Measurements from ENCODE around the gene LTBP3. TPM values are rescaled to one million over a fixed set of nuclear protein-coding genes. Genes with fewer than 3 reads are reported as not detected.

LTBP3 gene
- total RNA-seq, 2 experiments from 2014 or later, result 11.2 to 13.8 TPM

DNA sequence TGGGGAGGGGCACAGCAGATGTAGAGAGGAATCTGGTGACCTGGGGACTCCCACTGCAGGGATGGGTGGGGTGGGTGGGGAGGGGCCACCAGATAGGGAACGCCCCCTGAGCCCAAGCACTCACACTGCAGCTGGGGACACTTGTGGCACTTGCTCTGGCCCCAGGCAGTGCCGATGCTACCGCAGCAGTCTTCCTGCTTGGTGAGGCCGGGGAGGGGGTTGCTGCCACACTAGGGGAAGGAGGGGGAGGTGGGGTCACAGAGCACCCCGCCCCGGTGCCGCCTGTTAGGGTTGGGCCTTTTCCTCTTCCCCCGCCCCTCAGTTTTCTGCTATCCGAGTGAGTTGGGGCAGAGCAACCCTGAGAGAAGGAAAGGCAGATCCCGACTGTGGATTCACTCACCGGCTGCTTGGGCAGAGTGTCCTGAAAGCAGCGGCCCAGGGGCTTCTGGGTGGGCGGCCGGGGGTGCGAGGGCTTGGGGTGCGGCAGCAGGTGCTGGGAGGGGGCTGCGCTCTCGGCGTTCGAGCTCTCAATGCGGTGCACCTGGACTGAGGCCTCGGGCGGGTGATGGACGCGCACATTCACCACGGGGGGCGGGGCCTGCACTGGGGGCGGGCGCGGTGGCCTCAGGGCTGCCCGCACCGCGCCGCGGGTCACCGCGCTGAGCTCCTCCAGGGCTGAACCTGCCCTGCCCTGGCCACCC, 4.7 kb downstream of the LTBP3 start:
- DNase-seq (ENCODE audit: low spot score), result peak; percentile 67
- POLR2A ChIA-PET, result no interaction called here
- Histone ChIP-seq H3K9me2 (ENCODE audit: insufficient read depth, low read length) (no peaks in the 10 kb centered on the region), H3K4me1 (ENCODE audit: insufficient read depth, low read length, poor library complexity, severe bottlenecking) (peaks cover 40% of the 10 kb centered on the region), H3K9me3 (ENCODE audit: low read length) (no peaks in the 10 kb centered on the region), H3K4me3 (ENCODE audit: low read depth, low read length, poor library complexity, severe bottlenecking) (no peak overlapping the region), H4K20me1 (ENCODE audit: insufficient read depth, low read length) (no peaks in the 10 kb centered on the region), H3K4me2 (ENCODE audit: low read length) (no peak overlapping the region), H3K36me3 (ENCODE audit: insufficient read depth, low read length) (no peaks in the 10 kb centered on the region), H3K27ac (ENCODE audit: low read depth, low read length, poor library complexity, severe bottlenecking) (no peak overlapping the region), H3K79me2 (ENCODE audit: insufficient read depth, low read depth, low read length) (no peaks in the 10 kb centered on the region), H2AFZ (ENCODE audit: low read length) (no peak overlapping the region)
- intact Hi-C loops (cut with micrococcal nuclease; ENCODE audit: unreplicated experiment), result no loop called here
- TF ChIP-seq, protein P1, sequence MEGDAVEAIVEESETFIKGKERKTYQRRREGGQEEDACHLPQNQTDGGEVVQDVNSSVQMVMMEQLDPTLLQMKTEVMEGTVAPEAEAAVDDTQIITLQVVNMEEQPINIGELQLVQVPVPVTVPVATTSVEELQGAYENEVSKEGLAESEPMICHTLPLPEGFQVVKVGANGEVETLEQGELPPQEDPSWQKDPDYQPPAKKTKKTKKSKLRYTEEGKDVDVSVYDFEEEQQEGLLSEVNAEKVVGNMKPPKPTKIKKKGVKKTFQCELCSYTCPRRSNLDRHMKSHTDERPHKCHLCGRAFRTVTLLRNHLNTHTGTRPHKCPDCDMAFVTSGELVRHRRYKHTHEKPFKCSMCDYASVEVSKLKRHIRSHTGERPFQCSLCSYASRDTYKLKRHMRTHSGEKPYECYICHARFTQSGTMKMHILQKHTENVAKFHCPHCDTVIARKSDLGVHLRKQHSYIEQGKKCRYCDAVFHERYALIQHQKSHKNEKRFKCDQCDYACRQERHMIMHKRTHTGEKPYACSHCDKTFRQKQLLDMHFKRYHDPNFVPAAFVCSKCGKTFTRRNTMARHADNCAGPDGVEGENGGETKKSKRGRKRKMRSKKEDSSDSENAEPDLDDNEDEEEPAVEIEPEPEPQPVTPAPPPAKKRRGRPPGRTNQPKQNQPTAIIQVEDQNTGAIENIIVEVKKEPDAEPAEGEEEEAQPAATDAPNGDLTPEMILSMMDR (conservative IDR thresholded peaks at IDR 0.05; ENCODE audit: low read length), result no peak
- no peak for TF ChIP-seq EZH2phosphoT487 (IDR thresholded peaks at IDR 0.05; ENCODE audit: borderline replicate concordance, low read depth, low read length)
- no TSS peak for BruUV-seq (replicated peaks)
- CTCF ChIA-PET (ENCODE audit: unreplicated experiment), result interaction anchor here (0.6 kb wide), 2 partner anchors 10 to 335 kb away, joined by 4 to 6 read pairs; partner anchors contain the start of gene FIBP

DNA sequence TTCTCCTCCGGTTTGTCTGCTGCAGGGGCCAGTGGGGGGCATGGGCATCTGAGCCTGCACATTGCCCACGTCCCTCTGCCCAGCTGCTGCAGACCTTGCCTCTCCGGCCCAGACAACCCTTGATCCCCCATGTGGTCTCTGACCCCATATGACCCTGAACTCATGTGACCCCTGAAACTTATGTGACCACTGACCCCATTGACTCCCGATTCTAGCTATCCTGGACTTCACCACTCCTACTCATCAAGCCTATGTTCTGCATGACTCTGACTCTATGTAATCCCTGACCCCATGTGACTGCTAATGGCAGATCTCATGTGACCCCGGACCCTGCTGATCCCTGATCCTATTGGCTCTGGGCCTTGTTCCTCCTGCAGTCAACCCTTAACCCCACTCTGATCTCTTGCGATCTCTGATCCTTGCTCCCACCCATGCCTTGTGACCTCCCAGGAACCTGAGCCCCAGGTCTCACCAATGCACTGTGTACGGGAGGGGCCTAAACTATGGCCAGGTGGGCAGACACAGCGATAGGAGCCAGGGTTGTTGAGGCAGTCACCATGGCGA, 5.7 kb downstream of the LTBP3 start:
- no peak for TF ChIP-seq EZH2phosphoT487 (IDR thresholded peaks at IDR 0.05; ENCODE audit: borderline replicate concordance, low read depth, low read length)
- TF ChIP-seq, protein P1 (conservative IDR thresholded peaks at IDR 0.05; ENCODE audit: low read length), result peak; percentile 51; the same call in 1 of the 2 replicates
- Histone ChIP-seq H2AFZ (ENCODE audit: low read length) (no peak overlapping the region), H3K4me2 (ENCODE audit: low read length) (peak overlapping the region; percentile 40; the same call in 1 of the 2 replicates), H3K36me3 (ENCODE audit: insufficient read depth, low read length) (no peaks in the 10 kb centered on the region), H4K20me1 (ENCODE audit: insufficient read depth, low read length) (no peaks in the 10 kb centered on the region), H3K27ac (ENCODE audit: low read depth, low read length, poor library complexity, severe bottlenecking) (no peak overlapping the region), H3K4me3 (ENCODE audit: low read depth, low read length, poor library complexity, severe bottlenecking) (no peak overlapping the region), H3K79me2 (ENCODE audit: insufficient read depth, low read depth, low read length) (no peaks in the 10 kb centered on the region), H3K4me1 (ENCODE audit: insufficient read depth, low read length, poor library complexity, severe bottlenecking) (peaks cover 44% of the 10 kb centered on the region), H3K9me3 (ENCODE audit: low read length) (no peaks in the 10 kb centered on the region), H3K9me2 (ENCODE audit: insufficient read depth, low read length) (no peaks in the 10 kb centered on the region)
- intact Hi-C loops (cut with micrococcal nuclease; ENCODE audit: unreplicated experiment), result loop anchor here (1.0 kb wide), 2 partner anchors 12 to 186 kb away; no protein-coding TSS in a partner anchor
- ChIA-PET CTCF (ENCODE audit: unreplicated experiment) (interaction anchor here (1.2 kb wide), 1 partner anchor 14 kb away, joined by 3 read pairs; no protein-coding TSS in a partner anchor), POLR2A (interaction anchor here (0.8 to 0.9 kb wide), 3 partner anchors 8 to 138 kb away, joined by 3 to 12 read pairs (median 4); no protein-coding TSS in a partner anchor)
- BruUV-seq (replicated peaks), result no TSS peak
- DNase-seq (ENCODE audit: low spot score), result peak; percentile 19

Measured in OCI-LY7 (cell line).